Measurements from ENCODE around the gene EME1.

EME1 gene

DNA sequence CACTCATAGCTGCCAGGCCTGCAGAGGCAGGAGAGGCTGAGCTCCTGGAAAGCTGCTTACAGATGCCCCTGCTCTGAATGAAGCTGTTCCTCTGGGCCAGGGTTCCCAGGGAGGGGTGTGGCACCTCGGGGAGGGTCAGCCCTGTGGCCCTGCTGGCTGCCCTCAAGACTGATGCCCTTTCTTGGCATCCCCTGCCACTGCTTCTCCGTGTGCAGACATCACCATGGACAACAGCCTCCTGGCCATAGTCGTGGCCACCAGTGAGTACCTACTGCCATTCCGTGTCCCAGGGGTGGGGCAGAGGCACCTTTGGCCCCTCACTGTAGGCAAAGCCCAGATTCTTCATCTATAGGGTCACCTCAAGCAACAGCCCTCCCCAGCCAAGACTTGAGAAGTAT is 9.0 kb upstream of the EME1 start:
- DNase-seq, result no peak

- DNase-seq, result no peak
Observed at GRCh38 chr17:50364715-50365114, 8.3 kb upstream of the EME1 start.

GRCh38 chr17:50365165-50365564 is 7.9 kb upstream of the EME1 start:
- DNase-seq, result no peak

- no peak for DNase-seq
Observed at GRCh38 chr17:50365649-50366393, 7.2 kb upstream of the EME1 start.

- no peak for DNase-seq
Observed at GRCh38 chr17:50367401-50367800, 5.6 kb upstream of the EME1 start.

- no peak for DNase-seq
Observed at GRCh38 chr17:50370052-50370451, 3.0 kb upstream of the EME1 start.

DNA sequence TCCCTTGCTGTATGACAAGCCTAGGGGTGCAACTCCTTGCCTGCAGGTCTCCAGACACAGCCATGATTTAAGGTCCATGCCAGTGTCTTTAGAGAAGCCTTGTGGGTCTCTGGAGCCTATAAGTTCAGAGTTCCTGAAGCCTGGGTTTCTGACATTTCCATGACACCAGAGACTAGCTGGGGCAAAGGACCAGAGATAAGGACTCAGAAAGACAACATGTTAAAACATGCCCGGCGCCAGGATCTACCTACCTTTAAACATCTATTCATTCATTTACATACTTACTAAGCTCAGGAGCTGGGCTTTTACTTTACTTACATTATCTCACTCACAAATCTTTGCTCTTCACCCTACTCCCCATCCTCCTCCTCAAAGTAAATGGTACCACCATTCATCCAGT is 1.5 kb upstream of the EME1 start:
- no peak for DNase-seq

- DNase-seq, result no peak
Observed at GRCh38 chr17:50372222-50372757, 739 bp upstream of the EME1 start.

DNA sequence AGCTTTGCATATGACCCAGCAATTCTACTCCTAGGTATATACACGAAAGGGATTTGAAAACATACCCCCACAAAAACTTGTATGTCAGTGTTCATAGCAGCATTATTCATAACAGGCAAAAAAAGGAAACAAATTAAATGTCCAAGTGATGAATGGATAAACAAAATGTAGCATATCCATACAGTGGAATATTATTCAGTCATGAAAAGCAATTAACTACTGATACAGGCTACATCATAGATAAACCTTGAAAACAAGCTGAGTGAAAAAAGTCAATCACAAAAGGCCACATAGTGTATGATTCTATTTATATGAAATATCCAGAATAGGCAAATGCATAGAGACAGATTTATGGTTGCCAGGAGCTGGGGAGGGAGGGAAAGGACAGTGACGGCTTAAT is 676 bp downstream of the EME1 start:
- no peak for DNase-seq

- DNase-seq, result no peak
Observed at GRCh38 chr17:50375858-50376538, 3.0 kb downstream of the EME1 start.

DNA sequence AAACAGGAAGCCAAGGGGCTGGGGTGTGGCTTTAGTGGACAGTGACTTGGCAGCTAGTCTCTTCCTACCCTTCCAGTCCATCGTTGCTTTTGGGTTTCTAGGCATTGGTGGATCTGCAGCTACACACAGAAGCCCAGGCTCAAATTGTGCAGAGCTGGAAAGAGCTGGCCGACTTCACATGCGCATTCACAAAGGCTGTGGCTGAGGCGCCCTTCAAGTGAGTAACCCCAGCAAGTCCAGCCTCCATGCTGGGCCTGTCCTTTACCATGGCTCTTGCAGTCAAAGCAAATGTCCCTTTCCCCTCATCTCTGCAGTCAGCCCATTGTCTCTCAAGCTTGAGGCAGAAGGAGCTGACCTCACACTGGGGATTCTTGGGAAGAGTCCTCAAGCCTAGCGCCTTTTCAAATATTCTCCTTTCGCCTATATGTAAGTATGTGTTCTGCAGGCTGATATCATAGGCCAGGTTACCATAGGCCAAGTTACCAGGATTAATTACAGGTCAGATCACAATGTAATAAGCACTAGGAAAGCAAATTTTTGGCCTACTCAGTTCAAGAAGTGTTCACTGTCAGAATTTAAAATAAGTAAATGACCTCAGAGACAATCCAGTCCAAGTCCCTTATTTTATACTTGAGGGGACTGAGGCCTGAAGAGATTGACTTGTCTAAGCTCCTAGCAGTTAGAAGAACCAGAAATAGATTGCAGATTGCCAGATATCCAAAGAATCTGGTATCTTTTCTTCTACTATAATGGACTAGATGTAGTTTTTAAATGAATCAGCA is 6.5 kb downstream of the EME1 start:
- DNase-seq, result no peak

GRCh38 chr17:50380369-50381259 is 7.6 kb downstream of the EME1 start:
- no peak for DNase-seq

DNA sequence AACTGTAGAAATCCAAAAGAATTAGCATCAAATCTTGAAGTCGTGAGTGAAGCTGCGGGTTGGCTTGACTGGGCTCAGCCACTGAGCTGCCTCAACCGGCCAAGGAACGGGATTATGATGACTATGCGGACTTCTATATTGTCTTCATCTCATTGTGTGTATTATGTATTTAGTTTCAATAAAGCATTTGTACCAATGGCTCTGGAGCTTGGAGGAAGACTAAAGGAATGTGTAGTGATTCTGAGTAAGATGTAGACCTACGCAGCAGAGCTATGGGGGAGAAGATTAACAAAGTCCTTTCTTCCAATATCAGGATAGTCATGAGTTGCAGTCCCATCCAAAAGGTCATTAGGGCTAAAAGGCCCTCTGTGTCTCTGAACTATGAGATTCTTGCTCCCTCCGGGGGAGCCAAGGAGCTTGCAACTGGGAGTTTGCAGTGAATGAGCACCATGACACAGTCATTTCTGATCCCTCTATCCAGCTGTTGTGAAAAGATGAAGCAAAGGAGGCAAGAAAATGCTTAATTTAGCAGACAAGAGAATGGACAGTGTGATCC is 8.3 kb downstream of the EME1 start:
- DNase-seq, result no peak

- DNase-seq, result no peak
Observed at GRCh38 chr17:50381920-50382319, 8.9 kb downstream of the EME1 start.

DNA sequence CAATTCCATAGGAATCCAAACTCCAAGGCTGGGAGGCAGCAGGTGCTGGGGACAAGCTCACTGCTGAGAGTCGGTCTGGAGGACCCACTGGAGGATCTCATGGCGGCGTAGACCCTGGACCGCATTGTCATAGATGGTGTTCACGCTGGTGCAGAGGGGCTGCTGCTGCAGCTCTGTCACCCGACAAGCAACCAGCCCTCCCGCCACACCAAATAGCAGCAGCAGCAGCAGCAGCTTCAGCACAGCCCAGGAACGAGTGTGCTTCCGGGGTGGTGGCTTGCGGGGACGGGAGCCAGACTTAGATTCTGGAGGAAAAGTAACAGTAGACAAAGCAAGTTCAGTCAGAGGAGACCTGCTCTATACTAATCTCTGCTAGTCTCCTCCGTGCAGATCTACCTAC is 9.9 kb downstream of the EME1 start:
- no peak for DNase-seq

DNA sequence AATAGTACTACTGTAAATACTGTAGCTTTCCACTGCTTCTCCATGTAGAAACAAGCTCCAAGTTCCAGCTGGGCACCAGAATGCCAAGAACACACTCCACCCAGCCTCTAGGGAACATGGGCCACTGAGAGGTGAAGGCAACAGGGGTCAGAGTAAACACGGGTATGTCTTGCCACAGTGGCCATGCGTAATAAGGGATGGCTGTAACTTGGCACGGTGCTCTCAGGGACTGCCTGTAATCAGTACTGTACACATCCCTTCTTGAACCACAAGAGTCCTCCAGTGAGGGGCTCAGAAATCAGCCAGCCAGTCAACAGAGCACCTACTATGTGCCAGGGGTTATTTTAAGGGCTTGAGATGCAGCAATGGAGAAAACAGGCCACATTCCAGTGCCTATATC is 13.5 kb downstream of the EME1 start:
- DNase-seq, result no peak

- no peak for DNase-seq
Observed at GRCh38 chr17:50388728-50389127, 15.7 kb downstream of the EME1 start.

DNA sequence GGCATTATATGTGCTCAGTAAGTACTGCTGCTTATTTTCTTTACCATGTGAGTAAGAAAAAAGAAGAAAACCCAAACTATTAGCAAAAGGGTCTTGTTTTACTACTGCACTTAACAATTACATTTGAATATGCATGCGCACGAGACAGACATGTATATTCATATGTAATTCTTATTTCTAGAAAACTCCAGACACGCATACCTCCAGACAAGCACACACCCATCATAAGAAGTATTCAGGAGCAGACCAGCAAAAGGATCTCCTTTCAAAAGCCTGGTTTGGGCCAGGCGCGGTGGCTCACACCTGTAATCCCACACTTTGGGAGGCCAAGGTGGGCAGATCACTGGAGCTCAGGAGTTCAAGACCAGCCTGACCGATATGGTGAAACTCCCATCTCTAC is 16.5 kb downstream of the EME1 start:
- DNase-seq, result no peak

DNA sequence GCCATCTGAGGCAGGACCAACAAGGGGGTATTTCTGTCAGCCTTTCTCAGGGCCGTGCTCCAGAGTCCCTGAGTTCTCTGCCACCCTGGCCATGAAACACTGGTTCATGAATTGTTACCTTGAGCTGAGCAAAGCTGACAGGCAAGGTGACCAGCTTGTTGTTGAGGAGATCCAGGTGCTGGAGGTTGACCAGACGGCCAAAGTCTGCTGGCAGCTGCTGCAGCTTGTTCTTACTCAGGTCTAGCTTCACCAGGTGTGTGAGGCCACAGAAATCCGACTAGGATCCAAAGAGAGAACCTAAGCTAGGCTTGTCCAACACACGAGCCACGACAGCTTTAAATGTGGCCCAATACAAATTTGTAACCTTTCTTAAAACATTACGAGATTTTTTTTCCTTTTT is 19.6 kb downstream of the EME1 start:
- DNase-seq, result no peak

GRCh38 chr17:50393700-50394099 is 20.7 kb downstream of the EME1 start:
- no peak for DNase-seq

DNA sequence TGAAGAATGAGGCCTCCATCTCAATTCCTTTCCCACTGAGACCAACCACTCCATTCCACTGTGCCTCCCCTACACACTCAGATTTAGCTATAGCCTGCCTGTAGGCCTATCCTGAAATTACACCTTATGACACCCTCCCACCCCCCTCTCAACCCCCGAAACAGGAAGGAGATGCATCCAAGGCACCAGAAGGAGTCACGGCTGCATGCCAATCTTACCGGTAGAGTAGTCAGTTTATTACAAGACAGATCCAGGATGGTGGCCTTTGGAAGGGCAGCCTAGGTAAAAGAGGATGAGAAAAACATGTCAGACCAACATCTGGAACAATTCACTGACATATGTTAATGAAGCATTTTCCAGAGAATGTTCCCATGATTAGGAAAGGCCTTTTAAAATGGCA is 21.7 kb downstream of the EME1 start:
- DNase-seq, result no peak
